Measurements from ENCODE around the gene RABEP2.
"Not testable (repeated sequence)": the region's sequence is repeated elsewhere in the genome, so short reads cannot be mapped to it uniquely, and the experiment has no call there.

The RABEP2 gene

GRCh38 chr16:28903344-28904042, 21.5 kb downstream of the RABEP2 start:
- no peak for DNase-seq (ENCODE audit: low read depth in 2 of 2)

DNA sequence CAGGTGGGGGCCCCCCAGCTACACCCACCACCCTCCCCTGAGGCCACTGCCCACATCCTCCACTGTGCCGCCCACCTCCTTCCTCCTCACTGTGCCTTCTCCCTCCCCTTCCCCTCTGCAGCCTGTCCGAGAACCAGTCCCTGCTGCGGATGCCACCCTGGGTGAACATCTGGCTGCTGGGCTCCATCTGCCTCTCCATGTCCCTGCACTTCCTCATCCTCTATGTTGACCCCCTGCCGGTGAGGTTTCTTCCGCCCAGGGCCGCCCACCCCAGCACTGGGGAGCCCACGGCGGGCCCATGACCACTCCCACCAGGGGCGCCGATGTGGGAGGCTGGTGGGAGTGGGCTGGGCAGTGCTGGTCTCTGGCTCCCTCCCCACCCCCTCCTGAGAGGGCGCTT, 22.1 kb downstream of the RABEP2 start:
- no peak for DNase-seq (ENCODE audit: low read depth in 2 of 2)

DNA sequence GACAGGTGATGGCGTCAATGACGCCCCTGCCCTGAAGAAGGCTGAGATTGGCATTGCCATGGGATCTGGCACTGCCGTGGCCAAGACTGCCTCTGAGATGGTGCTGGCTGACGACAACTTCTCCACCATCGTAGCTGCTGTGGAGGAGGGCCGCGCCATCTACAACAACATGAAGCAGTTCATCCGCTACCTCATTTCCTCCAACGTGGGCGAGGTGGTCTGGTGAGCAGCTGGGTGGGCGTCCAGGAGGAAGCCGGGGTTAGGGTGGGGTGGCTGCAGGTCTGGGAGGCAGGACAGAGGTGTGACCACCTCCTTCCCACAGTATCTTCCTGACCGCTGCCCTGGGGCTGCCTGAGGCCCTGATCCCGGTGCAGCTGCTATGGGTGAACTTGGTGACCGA, 23.2 kb downstream of the RABEP2 start:
- no peak for DNase-seq (ENCODE audit: low read depth in 2 of 2)

GRCh38 chr16:28900601-28901000, 24.4 kb downstream of the RABEP2 start:
- no peak for DNase-seq (ENCODE audit: low read depth in 2 of 2)

- DNase-seq (ENCODE audit: low read depth in 2 of 2): no peak
Observed at GRCh38 chr16:28899882-28900590, 25.0 kb downstream of the RABEP2 start.

DNA sequence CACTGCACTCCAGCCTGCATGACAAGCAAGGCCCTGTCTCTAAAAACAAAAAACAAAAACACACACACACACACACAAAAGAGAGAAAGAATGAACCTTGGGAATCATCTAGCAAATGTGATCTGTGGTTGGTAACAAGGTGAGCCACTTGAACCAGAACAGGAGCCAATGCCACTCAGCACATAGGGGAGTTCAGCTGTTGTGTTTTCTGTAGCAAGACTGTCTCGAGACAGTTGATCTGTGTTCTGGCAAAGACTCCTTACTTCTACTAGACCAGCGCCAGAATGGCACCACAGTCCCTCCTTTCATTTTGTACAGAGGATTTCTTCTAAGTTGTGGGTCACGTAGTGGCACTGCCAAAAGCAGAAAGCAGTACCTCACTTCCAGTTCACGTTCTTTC, 26.1 kb downstream of the RABEP2 start:
- DNase-seq (ENCODE audit: low read depth in 2 of 2): no peak

DNA sequence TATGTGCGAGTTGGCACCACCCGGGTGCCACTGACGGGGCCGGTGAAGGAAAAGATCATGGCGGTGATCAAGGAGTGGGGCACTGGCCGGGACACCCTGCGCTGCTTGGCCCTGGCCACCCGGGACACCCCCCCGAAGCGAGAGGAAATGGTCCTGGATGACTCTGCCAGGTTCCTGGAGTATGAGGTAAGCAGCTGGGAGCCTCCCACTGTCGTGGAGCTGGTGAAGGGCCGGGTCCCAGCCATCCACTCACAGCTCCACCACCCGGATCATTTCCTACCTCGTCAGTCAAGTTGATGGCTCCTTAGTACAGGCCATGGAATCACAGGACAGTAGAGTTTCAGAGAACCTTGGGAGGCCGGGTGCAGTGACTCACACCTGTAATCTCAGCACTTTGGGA, 26.8 kb downstream of the RABEP2 start:
- no peak for DNase-seq (ENCODE audit: low read depth in 2 of 2)

DNA sequence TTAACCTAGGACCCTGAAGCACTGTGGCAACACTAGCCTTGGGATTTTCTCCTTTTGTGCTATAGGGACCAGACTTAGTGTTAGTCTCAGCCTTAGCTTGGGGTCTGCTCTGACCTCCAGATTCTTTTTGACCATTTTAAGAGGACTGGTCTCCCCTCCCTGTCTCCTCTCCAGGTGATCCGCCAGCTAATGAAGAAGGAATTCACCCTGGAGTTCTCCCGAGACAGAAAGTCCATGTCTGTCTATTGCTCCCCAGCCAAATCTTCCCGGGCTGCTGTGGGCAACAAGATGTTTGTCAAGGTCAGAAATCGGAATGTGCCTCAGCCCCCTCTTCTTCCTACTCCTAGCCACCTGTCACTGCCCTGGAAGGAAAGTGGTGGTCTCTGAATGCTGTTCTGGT, 27.2 kb downstream of the RABEP2 start:
- no peak for DNase-seq (ENCODE audit: low read depth in 2 of 2)

- DNase-seq (ENCODE audit: low read depth in 2 of 2): no peak
Observed at GRCh38 chr16:28895609-28896008, 29.4 kb downstream of the RABEP2 start.

DNA sequence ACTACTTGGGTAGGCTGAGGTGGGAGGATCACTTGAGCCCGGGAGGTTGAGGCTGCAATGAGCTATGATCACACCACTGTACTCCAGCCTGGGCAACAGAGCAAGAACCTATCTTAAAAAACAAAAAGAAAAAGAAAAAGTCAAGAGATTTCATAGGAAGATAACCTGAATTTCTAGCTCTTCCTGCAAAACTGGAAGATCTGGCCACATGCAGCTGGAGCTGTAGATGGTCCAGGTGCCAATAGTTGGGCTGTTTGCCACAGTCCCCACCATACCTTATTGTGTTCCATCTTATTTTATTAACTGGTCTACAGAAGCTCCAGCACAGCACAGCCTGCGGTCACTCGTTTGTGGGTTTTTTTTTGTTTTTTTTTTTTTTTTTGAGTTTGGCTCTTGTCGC, 31.7 kb downstream of the RABEP2 start:
- DNase-seq (ENCODE audit: low read depth in 2 of 2): no peak

DNA sequence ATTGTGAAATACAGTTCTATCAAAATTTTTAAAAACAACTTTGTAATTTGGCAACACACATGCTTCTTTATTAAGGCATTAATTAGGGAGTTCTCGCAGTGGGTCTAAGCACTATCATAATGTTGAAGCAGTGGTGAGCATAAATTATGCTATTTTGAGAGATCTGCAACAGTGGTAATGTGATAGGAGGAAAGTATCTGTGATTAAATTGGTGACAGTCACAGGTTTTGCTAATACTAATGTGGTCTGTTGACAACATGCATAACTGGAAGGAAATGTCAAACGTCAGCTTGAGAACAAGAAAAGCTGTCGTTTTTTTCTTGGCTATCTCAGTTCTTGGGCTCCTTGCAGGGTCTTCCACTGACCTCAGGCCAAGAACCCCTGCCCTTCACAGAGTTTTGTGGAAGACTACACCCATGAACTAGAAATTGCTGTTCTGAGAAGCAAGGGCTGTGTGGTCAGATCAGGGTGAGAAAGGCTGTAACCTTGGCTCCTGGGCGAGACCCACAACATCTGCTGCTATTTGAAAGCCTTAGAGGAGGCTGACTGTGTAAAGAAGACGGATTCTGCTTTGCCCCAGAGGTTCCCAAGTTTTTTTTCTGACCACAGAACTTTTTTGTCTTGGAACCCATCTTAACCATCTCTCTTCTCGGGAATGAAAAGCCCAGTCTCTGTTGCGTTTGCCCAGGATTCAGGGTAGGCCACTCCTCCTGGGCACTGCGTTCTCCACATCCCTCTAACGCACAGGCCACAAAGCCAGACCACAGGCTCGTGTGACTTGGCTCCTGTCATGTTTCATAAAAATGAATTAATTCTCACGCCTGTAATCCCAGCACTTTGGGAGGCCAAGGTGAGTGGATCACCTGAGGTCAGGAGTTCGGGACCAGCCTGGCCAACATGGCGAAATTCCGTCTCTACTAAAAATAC, 32.8 kb downstream of the RABEP2 start:
- DNase-seq (ENCODE audit: low read depth in 2 of 2): no peak

- DNase-seq (ENCODE audit: low read depth in 2 of 2): not testable (repeated sequence)
Observed at GRCh38 chr16:28890355-28890754, 34.7 kb downstream of the RABEP2 start.

- no peak for DNase-seq (ENCODE audit: low read depth in 2 of 2)
Observed at GRCh38 chr16:28886945-28887344, 38.1 kb downstream of the RABEP2 start.

- DNase-seq (ENCODE audit: low read depth in 2 of 2): no peak
Observed at GRCh38 chr16:28884045-28884444, 41.0 kb downstream of the RABEP2 start.

DNA sequence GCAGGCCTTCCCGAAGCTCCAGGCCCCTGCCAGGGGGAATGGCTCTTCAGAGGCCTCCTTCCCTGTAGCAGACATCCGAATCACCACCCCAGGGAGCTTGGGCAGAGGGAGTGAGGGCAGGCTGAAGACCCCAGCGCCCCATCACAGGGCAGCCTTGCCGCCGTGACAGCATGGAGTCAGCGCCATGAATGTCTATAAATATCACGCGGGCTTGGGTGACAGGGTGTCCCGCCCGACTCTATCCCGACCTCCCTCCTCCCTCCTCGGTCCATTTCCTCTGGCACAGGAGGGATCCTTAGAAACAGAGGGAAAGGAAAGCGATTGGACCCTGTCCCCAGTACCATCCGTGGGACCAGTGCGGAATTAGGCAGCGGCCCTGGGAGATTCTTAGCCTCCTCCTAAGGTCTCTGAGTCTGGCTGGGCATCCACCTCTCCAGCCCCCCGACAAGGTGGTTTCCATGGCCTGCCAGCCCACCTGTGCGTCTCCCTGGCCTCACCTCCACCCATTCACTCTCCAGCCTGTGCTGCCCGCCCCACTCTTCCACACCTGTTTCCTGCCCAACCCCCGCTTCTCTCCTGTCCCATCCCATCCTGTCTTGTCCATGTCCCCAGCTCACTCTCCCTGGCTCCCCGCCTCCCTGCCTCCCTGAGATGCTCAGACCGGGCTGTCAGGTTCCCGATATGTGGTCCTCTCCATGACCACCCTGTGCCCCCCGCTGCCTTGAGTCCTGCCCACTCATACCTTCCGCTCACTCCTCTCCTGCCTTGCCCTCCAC, 41.6 kb downstream of the RABEP2 start:
- DNase-seq (ENCODE audit: low read depth in 2 of 2): no peak

DNA sequence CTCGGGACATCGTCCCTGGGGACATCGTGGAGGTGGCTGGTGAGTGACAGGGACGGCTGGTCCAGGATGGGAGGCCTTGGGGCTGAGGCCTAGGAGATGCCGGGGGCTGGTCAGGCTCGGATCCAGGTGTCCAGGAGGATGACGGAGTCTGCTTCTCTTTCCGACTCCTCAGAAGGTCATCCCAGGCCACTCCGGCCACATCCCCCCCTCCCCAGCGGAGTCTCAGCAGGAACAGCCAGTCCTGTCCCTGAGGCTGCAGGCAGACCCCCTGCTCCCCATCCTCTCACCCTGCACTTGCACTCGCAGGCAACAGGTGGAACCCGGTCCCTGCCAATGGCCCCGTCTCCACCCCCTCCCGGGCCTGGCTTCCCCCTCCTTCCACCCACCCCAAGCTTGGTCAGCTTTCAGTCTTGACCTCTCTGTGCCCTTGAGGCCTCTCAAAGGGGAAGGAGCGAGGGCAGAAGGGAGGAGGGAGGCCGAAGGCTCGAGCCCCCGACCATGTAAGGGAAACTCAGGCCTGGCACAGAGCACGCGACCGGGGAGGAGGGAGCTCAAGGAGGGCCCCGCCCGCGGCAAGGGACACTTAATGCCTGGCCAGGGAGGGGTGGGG, 42.4 kb downstream of the RABEP2 start:
- DNase-seq (ENCODE audit: low read depth in 2 of 2): no peak

DNA sequence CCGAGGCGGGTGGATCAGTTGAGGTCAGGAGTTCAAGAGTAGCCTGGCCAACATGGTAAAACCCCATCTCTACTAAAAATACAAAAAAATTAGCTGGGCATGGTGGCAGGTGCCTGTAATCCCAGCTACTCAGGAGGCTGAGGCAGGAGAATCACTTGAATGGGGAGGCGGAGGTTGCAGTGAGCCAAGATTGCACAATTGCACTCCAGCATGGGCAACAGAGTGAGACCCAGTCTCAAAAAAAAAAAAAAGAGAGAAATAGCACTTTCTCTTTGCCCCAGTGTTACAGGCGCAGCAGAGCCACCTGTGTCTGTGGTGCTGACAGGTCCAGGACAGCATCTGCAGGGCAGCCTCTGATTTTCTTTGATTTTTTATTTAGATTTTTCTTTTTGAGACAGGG, 43.5 kb downstream of the RABEP2 start:
- not testable (repeated sequence) for DNase-seq (ENCODE audit: low read depth in 2 of 2)

DNA sequence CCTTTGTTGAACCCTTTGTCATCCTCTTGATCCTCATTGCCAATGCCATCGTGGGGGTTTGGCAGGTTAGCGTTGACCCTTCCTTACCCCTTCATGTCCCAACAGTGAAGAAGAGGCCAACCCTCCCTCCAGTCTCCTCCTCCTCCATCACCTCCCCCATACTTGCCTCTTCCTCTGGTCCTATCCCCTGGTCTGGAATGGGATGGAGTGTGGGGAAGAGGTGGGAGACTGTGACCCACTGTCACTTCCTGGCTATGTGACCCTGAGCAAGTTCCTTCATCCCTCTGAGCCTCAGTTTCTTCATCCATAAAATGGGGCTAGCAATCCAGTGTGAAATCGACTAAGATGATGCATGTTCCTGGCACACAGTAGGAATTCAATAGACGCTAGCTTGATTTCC, 44.1 kb downstream of the RABEP2 start:
- DNase-seq (ENCODE audit: low read depth in 2 of 2): no peak

DNA sequence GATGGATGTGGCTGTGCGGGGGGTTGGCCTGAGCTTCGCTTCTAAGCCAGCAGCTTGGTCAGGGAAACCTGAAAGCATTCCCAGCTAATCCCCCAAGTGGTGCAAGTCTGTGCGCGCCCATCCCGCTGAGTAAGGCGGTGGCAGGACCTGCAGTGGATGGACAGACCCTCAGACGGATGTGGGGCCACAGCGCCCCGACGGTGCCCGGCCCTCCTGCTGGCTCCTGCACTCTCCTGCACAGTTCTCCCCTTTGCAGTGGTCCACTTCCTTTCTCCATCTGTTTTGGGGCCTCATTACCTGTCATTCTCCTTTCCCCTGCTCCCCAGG, 44.5 kb downstream of the RABEP2 start:
- DNase-seq (ENCODE audit: low read depth in 2 of 2): no peak

GRCh38 chr16:28879841-28880588, 45.0 kb downstream of the RABEP2 start:
- peak; percentile 86 to 94 for DNase-seq (ENCODE audit: low read depth in 2 of 2)
